Endodermal cell (in vitro differentiated cells): ENCODE data around the gene HEBP2. TPM values are rescaled to one million over a fixed set of nuclear protein-coding genes. Genes with fewer than 3 reads are reported as not detected.
A peak's percentile ranks its signal among the peaks of the same experiment; 100 is the strongest.

Experiments
- DNase-seq: peaks from one replicate; pipeline ENCODE4 v3.0.0-alpha.2; 2017
- H3K27ac ChIP-seq: 2 replicates; pipeline ENCODE4 v1.5.1; 2013; ENCODE audit warnings: mild to moderate bottlenecking, low read depth, low read length, moderate library complexity
- H3K27me3 ChIP-seq: 2 replicates; pipeline ENCODE4 v1.6.1; 2013; ENCODE audit warnings: mild to moderate bottlenecking, low read length, moderate library complexity; ENCODE audit not compliant: insufficient read depth, control insufficient read depth, poor library complexity, severe bottlenecking
- H3K36me3 ChIP-seq: 2 replicates; pipeline ENCODE4 v1.7.0; 2013; ENCODE audit warnings: mild to moderate bottlenecking, low read length, moderate library complexity; ENCODE audit not compliant: control insufficient read depth, insufficient read depth
- H3K4me1 ChIP-seq: one replicate; pipeline ENCODE4 v1.7.0; 2013; ENCODE audit warnings: low read length; ENCODE audit not compliant: control insufficient read depth, insufficient read depth
- H3K4me3 ChIP-seq: 2 replicates; pipeline ENCODE4 v1.5.1; 2013; ENCODE audit warnings: mild to moderate bottlenecking, low read length, moderate library complexity
- H3K9ac ChIP-seq: 2 replicates; pipeline ENCODE4 v1.6.1; 2013; ENCODE audit warnings: mild to moderate bottlenecking, low read length, moderate library complexity; ENCODE audit not compliant: poor library complexity, severe bottlenecking; ENCODE audit errors: extremely low read depth
- H3K9me3 ChIP-seq: 2 replicates; pipeline ENCODE4 v1.6.1; 2013; ENCODE audit warnings: mild to moderate bottlenecking, low read length, moderate library complexity; ENCODE audit not compliant: control insufficient read depth
- H3K27ac Mint-ChIP-seq: 2 replicates; pipeline ENCODE4 v1.8.0; 2020; ENCODE audit warnings: mixed read lengths
- H3K27me3 Mint-ChIP-seq: 2 replicates; pipeline ENCODE4 v1.8.0; 2021; ENCODE audit warnings: mild to moderate bottlenecking, mixed read lengths; ENCODE audit not compliant: insufficient read depth
- H3K36me3 Mint-ChIP-seq: 2 replicates; pipeline ENCODE4 v1.8.0; 2020; ENCODE audit warnings: low read depth, mixed read lengths
- H3K4me1 Mint-ChIP-seq: 2 replicates; pipeline ENCODE4 v1.8.0; 2020; ENCODE audit warnings: mixed read lengths
- H3K4me3 Mint-ChIP-seq: 2 replicates; pipeline ENCODE4 v1.8.0; 2020; ENCODE audit warnings: mild to moderate bottlenecking, moderate library complexity, mixed read lengths
- H3K9me3 Mint-ChIP-seq: 2 replicates; pipeline ENCODE4 v1.8.0; 2020; ENCODE audit warnings: mild to moderate bottlenecking, mixed read lengths
- WGBS, 2 experiments: methylation state at CpG; one replicate each; pipeline versions ENCODE4 v1.1.5 to v1.1.7; 2013; ENCODE audit warnings: missing lambda C conversion rate in 2 of 2, mixed read lengths in 1 of 2; ENCODE audit not compliant: insufficient coverage in 1 of 2, insufficient read length in 1 of 2; 5-methylcytosine and 5-hydroxymethylcytosine counted together
- total RNA-seq, 2 donors: library from RNA; stranded (reverse); fragmentation: NEBNext Ultra II Directional in 1 of 2; extraction: Animal tissue kit (Norgen Biotek cat#: 25700) in 1 of 2; gene quantifications; 2 replicates in 1 of 2; 3 replicates in 1 of 2; pipeline ENCODE4 v1.2.1, GENCODE V29; 2021
- TF ChIP-seq, protein P1 (sequence below): fragments of 200-600 bp; sonication (generic); conservative IDR thresholded peaks from 2 replicates; pipeline ENCODE4 v1.5.0; 2021; ENCODE audit warnings: antibody characterized with exemption, mild to moderate bottlenecking

HEBP2 gene
- total RNA-seq, 2 donors from 2014 or later = 53.9 to 95.7 TPM

DNA sequence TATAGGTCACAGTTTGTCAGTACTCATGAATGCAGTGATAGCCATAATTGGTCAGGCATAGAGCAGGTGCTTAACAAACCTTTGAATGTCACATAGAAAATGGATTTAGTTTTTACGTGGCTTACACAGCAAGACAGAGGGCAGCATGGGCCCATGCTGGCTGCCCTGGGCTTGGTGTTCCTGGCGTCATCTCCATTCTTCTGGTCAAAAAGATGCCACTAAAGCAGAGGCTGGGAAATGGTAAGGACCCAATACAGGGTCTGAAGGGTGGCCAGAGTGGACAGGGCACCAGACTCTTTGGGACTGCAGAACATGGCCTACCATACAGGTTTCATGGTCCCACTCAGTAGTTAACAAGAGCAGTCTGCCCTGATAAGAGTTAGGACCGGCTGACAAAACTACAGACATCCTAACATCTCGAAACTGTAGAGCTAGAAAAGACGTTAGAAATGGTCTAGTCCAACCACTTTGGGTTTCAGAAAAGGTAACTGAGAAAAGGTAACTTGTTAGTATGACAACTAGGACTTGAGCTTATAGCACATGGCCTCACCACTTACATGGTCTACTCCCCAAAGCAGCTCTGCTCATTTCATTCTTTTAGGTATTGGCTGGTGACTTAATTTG, 22.6 kb downstream of the HEBP2 start:
- H3K27me3 Mint-ChIP-seq = no peaks in the 10 kb centered on the region
- 90 to 92% methylated on average over 3 to 5 of the region's 5 CpGs for WGBS, 2 experiments
- Histone ChIP-seq H3K27me3 (no peaks in the 10 kb centered on the region), H3K27ac (no peak overlapping the region), H3K4me1 (no peaks in the 10 kb centered on the region), H3K4me3 (no peak overlapping the region), H3K9ac (no peak overlapping the region), H3K9me3 (no peaks in the 10 kb centered on the region), H3K36me3 (peaks cover 14% of the 10 kb centered on the region)
- no peaks in the 10 kb centered on the region for H3K9me3 Mint-ChIP-seq
- H3K27ac Mint-ChIP-seq = no peak overlapping the region
- no peaks in the 10 kb centered on the region for H3K4me1 Mint-ChIP-seq
- H3K4me3 Mint-ChIP-seq = no peak overlapping the region
- TF ChIP-seq, protein P1, sequence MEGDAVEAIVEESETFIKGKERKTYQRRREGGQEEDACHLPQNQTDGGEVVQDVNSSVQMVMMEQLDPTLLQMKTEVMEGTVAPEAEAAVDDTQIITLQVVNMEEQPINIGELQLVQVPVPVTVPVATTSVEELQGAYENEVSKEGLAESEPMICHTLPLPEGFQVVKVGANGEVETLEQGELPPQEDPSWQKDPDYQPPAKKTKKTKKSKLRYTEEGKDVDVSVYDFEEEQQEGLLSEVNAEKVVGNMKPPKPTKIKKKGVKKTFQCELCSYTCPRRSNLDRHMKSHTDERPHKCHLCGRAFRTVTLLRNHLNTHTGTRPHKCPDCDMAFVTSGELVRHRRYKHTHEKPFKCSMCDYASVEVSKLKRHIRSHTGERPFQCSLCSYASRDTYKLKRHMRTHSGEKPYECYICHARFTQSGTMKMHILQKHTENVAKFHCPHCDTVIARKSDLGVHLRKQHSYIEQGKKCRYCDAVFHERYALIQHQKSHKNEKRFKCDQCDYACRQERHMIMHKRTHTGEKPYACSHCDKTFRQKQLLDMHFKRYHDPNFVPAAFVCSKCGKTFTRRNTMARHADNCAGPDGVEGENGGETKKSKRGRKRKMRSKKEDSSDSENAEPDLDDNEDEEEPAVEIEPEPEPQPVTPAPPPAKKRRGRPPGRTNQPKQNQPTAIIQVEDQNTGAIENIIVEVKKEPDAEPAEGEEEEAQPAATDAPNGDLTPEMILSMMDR = no peak
- peaks cover 10% of the 10 kb centered on the region for H3K36me3 Mint-ChIP-seq
- no peak for DNase-seq

DNA sequence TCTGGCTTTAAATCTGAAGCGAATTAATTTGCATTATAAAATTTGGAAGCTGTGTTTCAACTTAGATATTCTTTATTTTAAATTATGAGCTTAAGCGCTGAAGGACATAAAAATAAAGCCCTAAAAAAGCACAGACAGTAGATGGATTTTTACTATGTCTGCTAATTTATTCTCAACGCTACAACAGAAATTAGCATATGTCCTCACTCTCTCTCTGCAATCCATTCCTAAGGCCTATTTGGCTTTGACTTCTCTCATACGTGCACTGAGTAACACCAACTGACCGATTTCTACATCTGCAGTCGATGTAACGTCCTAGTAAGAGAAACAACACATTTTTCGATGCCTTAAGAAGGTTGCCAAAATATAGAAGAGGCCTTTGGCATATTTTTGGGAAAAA, 23.7 kb downstream of the HEBP2 start:
- Mint-ChIP-seq H3K36me3 (peaks cover 9% of the 10 kb centered on the region), H3K4me3 (no peak overlapping the region), H3K9me3 (no peaks in the 10 kb centered on the region), H3K27ac (no peak overlapping the region), H3K27me3 (no peaks in the 10 kb centered on the region), H3K4me1 (no peaks in the 10 kb centered on the region)
- no peak overlapping the region for H3K27ac ChIP-seq
- no peak overlapping the region for H3K4me3 ChIP-seq
- whole genome bisulfite sequencing, 2 experiments = 95 to 100% methylated on average over 6 to 8 of the region's 8 CpGs
- TF ChIP-seq, protein P1 = no peak
- H3K36me3 ChIP-seq = peaks cover 13% of the 10 kb centered on the region
- no peak for DNase-seq
- no peaks in the 10 kb centered on the region for H3K9me3 ChIP-seq
- no peak overlapping the region for H3K9ac ChIP-seq
- no peaks in the 10 kb centered on the region for H3K27me3 ChIP-seq
- no peaks in the 10 kb centered on the region for H3K4me1 ChIP-seq

DNA sequence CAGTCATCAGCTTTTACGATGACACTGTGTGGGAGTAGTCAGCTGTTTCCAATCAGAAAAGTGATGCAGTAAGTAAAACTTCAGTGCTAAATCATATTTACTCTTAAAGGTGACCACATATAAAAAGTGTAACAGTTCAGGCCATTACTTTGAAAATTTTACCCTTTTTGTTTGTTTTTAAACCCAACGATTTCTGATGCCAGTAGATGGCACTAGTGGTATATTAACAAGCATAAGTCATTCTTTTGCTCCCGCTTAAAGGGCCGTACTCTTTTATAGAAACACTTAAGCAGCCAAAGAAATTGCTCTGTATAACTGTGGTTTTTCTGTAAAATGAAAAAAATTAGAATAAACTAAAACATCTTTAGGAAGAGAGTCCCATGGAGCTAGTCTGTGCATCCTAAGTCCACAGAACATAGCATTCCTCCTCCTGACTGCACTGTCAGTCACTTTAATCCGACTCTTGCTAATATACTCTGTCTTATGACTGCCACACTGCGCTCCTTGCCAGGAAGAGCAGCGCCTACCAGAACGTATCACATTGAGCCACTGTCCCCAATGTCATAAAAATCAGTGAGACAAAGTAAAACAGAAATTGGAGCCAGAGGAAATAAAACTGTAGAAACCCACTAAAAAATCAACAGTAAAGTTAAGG, 25.0 kb downstream of the HEBP2 start:
- TF ChIP-seq, protein P1 = peak; percentile 78
- H3K27me3 Mint-ChIP-seq = no peaks in the 10 kb centered on the region
- H3K4me3 Mint-ChIP-seq = no peak overlapping the region
- Histone ChIP-seq H3K27me3 (no peaks in the 10 kb centered on the region), H3K4me1 (no peaks in the 10 kb centered on the region), H3K9me3 (no peaks in the 10 kb centered on the region), H3K36me3 (peaks cover 9% of the 10 kb centered on the region), H3K4me3 (no peak overlapping the region), H3K27ac (no peak overlapping the region), H3K9ac (no peak overlapping the region)
- H3K27ac Mint-ChIP-seq = no peak overlapping the region
- no peaks in the 10 kb centered on the region for H3K4me1 Mint-ChIP-seq
- WGBS, 2 experiments = 72 to 80% methylated on average over 6 to 8 of the region's 8 CpGs
- no peak for DNase-seq
- no peaks in the 10 kb centered on the region for H3K9me3 Mint-ChIP-seq
- H3K36me3 Mint-ChIP-seq = peaks cover 9% of the 10 kb centered on the region
